Central memory CD8-positive, alpha-beta T cell (primary cell): ENCODE data around the gene PNPLA4.

Experiments used
- ATAC-seq: fragments of 150-1000 bp; cut with Tn5 transposase; replicated peaks from 2 replicates; pipeline ENCODE4 v1.10.0; 2022; ENCODE audit warnings: mild to moderate bottlenecking, moderate FRiP score, moderate number of reproducible peaks; ENCODE audit not compliant: poor library complexity, severe bottlenecking; ENCODE audit errors: extremely low read depth
- DNase-seq, 2 donors: peaks; one replicate each; pipeline ENCODE4 v3.0.0; 2021; ENCODE audit warnings: low spot score in 2 of 2
- H3K27ac Mint-ChIP-seq: one replicate; pipeline ENCODE4 v1.8.0; 2022; ENCODE audit warnings: low read depth, mild to moderate bottlenecking, moderate library complexity, mixed read lengths
- H3K27me3 Mint-ChIP-seq: one replicate; pipeline ENCODE4 v1.8.0; 2022; ENCODE audit warnings: mixed read lengths
- H3K36me3 Mint-ChIP-seq: one replicate; pipeline ENCODE4 v1.8.0; 2022; ENCODE audit warnings: mild to moderate bottlenecking, moderate library complexity, mixed read lengths; ENCODE audit not compliant: insufficient read depth
- H3K4me1 Mint-ChIP-seq: one replicate; pipeline ENCODE4 v1.8.0; 2022; ENCODE audit warnings: mixed read lengths
- H3K4me3 Mint-ChIP-seq: one replicate; pipeline ENCODE4 v1.8.0; 2022; ENCODE audit warnings: mild to moderate bottlenecking, moderate library complexity, mixed read lengths
- H3K9me3 Mint-ChIP-seq: one replicate; pipeline ENCODE4 v1.8.0; 2022; ENCODE audit warnings: mixed read lengths

PNPLA4 gene

GRCh38 chrX:7926914-7927258, 327 bp downstream of the PNPLA4 start:
- ATAC-seq (no peak), DNase-seq (no peak)
- peaks cover 8% of the 10 kb centered on the region for H3K27me3 Mint-ChIP-seq
- no peaks in the 10 kb centered on the region for H3K9me3 Mint-ChIP-seq
- peaks cover 5% of the 10 kb centered on the region for H3K36me3 Mint-ChIP-seq
- peak overlapping the region; percentile 95 for H3K27ac Mint-ChIP-seq
- H3K4me3 Mint-ChIP-seq = peak overlapping the region; percentile 82
- no peaks in the 10 kb centered on the region for H3K4me1 Mint-ChIP-seq

GRCh38 chrX:7926501-7926900, 712 bp downstream of the PNPLA4 start:
- no peak overlapping the region for H3K27ac Mint-ChIP-seq
- DNase-seq (no peak), ATAC-seq (no peak)
- no peaks in the 10 kb centered on the region for H3K4me1 Mint-ChIP-seq
- H3K4me3 Mint-ChIP-seq = no peak overlapping the region
- H3K9me3 Mint-ChIP-seq = no peaks in the 10 kb centered on the region
- peaks cover 8% of the 10 kb centered on the region for H3K27me3 Mint-ChIP-seq
- H3K36me3 Mint-ChIP-seq = peaks cover 5% of the 10 kb centered on the region

- Mint-ChIP-seq H3K4me1 (no peaks in the 10 kb centered on the region), H3K27ac (no peak overlapping the region), H3K36me3 (peaks cover 5% of the 10 kb centered on the region), H3K27me3 (peaks cover 5% of the 10 kb centered on the region), H3K9me3 (no peaks in the 10 kb centered on the region), H3K4me3 (no peak overlapping the region)
- DNase-seq (peak; percentile 18 to 32), ATAC-seq (peak; percentile 30)
These were observed 1.2 kb downstream of the PNPLA4 start for GRCh38 chrX:7925867-7926472.

GRCh38 chrX:7921750-7922149, 5.5 kb downstream of the PNPLA4 start:
- Mint-ChIP-seq H3K4me3 (no peak overlapping the region), H3K27ac (no peak overlapping the region), H3K9me3 (no peaks in the 10 kb centered on the region), H3K4me1 (no peaks in the 10 kb centered on the region), H3K36me3 (peaks cover 3% of the 10 kb centered on the region), H3K27me3 (no peaks in the 10 kb centered on the region)
- no peak for ATAC-seq
- no peak for DNase-seq

GRCh38 chrX:7908821-7909220, 18.4 kb downstream of the PNPLA4 start:
- Mint-ChIP-seq H3K36me3 (peaks cover 2% of the 10 kb centered on the region), H3K9me3 (no peaks in the 10 kb centered on the region), H3K4me1 (no peaks in the 10 kb centered on the region), H3K27ac (no peak overlapping the region), H3K4me3 (no peak overlapping the region), H3K27me3 (no peaks in the 10 kb centered on the region)
- DNase-seq (no peak), ATAC-seq (no peak)

GRCh38 chrX:7904562-7904961, 22.7 kb downstream of the PNPLA4 start:
- Mint-ChIP-seq H3K36me3 (peaks cover 6% of the 10 kb centered on the region), H3K4me1 (no peaks in the 10 kb centered on the region), H3K9me3 (no peaks in the 10 kb centered on the region), H3K4me3 (no peak overlapping the region), H3K27me3 (no peaks in the 10 kb centered on the region), H3K27ac (no peak overlapping the region)
- DNase-seq = no peak
- ATAC-seq = no peak

GRCh38 chrX:7891928-7892327, 35.3 kb downstream of the PNPLA4 start:
- Mint-ChIP-seq H3K4me3 (no peak overlapping the region), H3K27me3 (no peaks in the 10 kb centered on the region)
- ATAC-seq = no peak

GRCh38 chrX:7889680-7890079, 37.5 kb downstream of the PNPLA4 start:
- no peaks in the 10 kb centered on the region for H3K36me3 Mint-ChIP-seq
- ATAC-seq (no peak), DNase-seq (no peak)
- no peak overlapping the region for H3K27ac Mint-ChIP-seq
- H3K27me3 Mint-ChIP-seq = peaks cover 7% of the 10 kb centered on the region
- no peaks in the 10 kb centered on the region for H3K9me3 Mint-ChIP-seq
- no peak overlapping the region for H3K4me3 Mint-ChIP-seq
- no peaks in the 10 kb centered on the region for H3K4me1 Mint-ChIP-seq

More at GRCh38 chrX:7891928-7892327, 35.3 kb downstream of the PNPLA4 start:
- Mint-ChIP-seq H3K36me3 (no peaks in the 10 kb centered on the region), H3K27ac (no peak overlapping the region), H3K4me1 (no peaks in the 10 kb centered on the region), H3K9me3 (no peaks in the 10 kb centered on the region)
- no peak for DNase-seq

- Mint-ChIP-seq H3K4me1 (no peaks in the 10 kb centered on the region), H3K4me3 (no peak overlapping the region), H3K27me3 (peaks cover 7% of the 10 kb centered on the region), H3K27ac (no peak overlapping the region), H3K9me3 (no peaks in the 10 kb centered on the region), H3K36me3 (no peaks in the 10 kb centered on the region)
- ATAC-seq (no peak), DNase-seq (no peak)
These were observed 38.1 kb downstream of the PNPLA4 start for GRCh38 chrX:7889135-7889534.

- H3K36me3 Mint-ChIP-seq = peaks cover 1% of the 10 kb centered on the region
- no peak overlapping the region for H3K4me3 Mint-ChIP-seq
- no peaks in the 10 kb centered on the region for H3K9me3 Mint-ChIP-seq
- H3K27ac Mint-ChIP-seq = no peak overlapping the region
- DNase-seq (no peak), ATAC-seq (no peak)
- H3K27me3 Mint-ChIP-seq = no peaks in the 10 kb centered on the region
- no peaks in the 10 kb centered on the region for H3K4me1 Mint-ChIP-seq
These were observed 50.3 kb downstream of the PNPLA4 start for GRCh38 chrX:7876957-7877356.

GRCh38 chrX:7872042-7872441, 55.2 kb downstream of the PNPLA4 start:
- H3K27me3 Mint-ChIP-seq = no peaks in the 10 kb centered on the region
- no peaks in the 10 kb centered on the region for H3K9me3 Mint-ChIP-seq
- no peak for DNase-seq
- ATAC-seq = no peak
- no peak overlapping the region for H3K4me3 Mint-ChIP-seq
- H3K27ac Mint-ChIP-seq = no peak overlapping the region
- H3K4me1 Mint-ChIP-seq = no peaks in the 10 kb centered on the region
- H3K36me3 Mint-ChIP-seq = peaks cover 1% of the 10 kb centered on the region

GRCh38 chrX:7852166-7852565, 75.0 kb downstream of the PNPLA4 start:
- no peak for DNase-seq
- ATAC-seq = no peak
- Mint-ChIP-seq H3K4me3 (no peak overlapping the region), H3K9me3 (no peaks in the 10 kb centered on the region), H3K27ac (no peak overlapping the region), H3K4me1 (no peaks in the 10 kb centered on the region), H3K36me3 (no peaks in the 10 kb centered on the region), H3K27me3 (no peaks in the 10 kb centered on the region)
